Colon (tissue), 2 donors: ENCODE data around the gene GALNT18.

Experiments
- FAIRE-seq: peaks from 2 replicates; lab custom pipeline; 2012; peaks lifted over from hg19 to GRCh38; lab: Jason Lieb, UNC
- donor health status: control.
- donor health status: control.

GALNT18 gene

GRCh38 chr11:11531131-11531908 lies 90.5 kb downstream of the GALNT18 start:
- FAIRE-seq: no peak

DNA sequence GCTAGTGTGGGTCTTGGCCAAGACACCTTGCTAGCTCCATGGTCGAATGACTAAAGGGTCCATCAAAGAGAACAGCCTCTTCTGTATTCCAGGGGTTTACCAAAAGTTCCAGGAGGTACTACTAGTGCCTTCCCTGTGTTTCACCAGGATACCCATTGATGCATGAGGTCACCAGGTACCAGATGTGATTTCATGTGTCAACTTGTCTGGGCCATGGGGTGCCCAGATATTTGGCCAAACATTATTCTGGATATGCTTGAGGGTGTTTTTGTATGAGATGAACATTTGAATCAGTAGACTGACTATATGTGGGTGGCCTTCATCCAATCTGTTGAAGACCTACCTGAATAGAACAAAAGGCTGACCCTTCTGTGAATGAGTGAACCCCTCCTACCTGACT lies 92.8 kb downstream of the GALNT18 start:
- no peak for FAIRE-seq

- FAIRE-seq: no peak
Measured at GRCh38 chr11:11525283-11525682, 96.5 kb downstream of the GALNT18 start.

GRCh38 chr11:11524436-11525061 lies 97.3 kb downstream of the GALNT18 start:
- FAIRE-seq: no peak

DNA sequence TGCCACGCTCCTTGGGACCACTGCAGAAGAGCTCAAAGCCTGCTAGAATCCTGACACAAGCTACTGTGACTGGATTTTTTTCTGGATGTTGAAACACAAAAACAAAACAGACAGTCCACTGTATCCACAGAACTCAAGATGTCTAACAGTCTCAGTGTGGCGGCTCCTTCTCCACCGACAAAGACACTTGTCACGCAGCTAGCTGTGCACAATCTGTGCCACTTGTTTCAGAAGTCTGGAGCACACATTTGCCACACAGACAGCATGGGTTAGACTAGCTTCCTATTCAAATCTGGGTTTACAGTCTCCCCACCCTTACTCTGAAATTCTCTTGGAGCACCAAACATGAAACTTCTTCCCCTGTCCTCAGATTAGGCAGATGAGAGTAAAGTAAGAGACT lies 99.2 kb downstream of the GALNT18 start:
- no peak for FAIRE-seq

DNA sequence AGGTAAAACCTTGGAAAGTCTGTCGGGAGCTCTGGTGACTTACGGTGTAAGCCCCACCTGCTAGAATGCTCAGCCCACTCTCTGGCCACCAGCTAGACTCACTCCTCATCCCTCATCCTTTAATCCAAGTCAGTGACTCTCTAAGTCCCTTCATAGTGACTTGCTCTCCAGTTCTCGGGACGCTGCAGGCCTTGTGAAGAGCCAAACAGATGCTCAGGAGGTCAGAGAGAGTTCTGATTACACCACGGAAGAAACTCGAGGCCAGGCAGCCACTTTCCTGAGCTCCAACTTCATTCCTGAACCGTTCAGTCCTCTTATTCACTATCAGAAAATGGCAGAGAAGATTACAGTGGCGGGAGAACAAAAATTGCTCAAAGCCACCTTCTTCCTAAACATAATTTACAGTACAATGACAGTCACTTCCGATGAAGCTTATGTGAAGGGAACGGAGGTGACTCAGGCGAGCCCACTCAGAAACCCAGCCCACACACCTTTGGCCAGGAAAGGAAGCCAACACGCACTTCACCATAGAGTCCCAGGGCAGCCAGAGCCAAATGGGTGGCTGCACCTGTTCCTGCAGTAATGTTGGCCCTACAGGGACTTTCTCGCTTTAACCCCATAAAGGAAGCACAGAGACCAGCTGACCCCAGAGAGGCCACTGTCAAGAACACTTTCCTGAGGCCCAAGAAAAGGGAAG lies 100.4 kb downstream of the GALNT18 start:
- FAIRE-seq: no peak

DNA sequence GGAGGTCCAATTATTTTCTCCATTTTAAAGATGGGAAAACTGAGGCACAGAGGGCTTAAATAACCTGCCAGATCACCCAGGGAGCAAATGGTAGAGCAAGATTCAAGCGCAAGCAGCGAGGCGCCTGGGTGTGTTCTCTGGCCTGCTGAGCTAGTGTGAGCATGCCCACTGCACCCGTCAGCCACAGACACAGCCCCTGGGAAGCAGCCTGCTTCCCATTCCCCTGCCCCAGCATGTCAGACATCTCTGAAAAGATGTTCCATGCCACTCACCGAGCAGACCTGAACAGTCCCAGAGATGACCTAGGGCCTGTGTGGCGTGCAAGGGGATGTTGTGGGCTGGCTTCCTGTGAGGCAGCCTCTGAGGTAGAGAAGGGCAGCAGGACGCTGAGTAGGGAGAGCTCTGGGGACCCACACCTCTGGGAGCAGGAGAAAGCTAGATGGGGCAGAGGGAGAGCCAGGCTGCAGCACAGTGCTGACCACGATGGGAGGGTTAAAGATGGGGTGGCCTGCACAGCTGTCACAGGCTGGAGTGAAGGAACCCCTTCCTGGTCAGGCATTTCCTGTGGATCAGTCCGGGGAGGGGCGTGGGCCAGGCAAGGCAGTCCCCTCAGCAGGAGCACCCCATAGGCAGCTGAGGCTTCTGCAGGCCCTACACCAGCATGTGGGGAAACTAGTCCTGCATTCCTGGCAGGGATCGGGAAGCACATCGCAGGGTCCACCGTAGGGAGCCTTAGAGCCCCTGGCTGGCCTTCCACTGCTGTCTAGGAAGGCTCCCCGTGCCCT lies 101.4 kb downstream of the GALNT18 start:
- no peak for FAIRE-seq

DNA sequence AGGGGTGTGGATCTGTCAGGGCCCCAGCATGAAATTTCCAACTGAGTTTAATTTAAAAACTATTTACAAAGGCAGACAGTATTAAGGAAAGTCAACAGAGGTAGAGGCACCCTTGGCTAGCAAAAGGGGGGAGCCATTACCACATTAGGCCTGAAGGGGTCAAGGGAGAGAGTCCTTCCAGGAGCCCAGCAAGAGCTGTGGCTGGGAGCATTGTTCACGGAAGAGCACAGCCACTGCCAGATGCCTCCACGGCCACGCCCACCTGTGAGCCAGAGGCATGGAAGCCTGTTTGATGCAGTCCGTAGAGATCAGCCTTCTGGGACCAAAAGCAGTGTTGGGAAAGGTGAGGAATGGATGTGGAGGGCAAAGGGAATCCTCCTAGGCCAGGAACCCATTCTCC lies 102.6 kb downstream of the GALNT18 start:
- no peak for FAIRE-seq

DNA sequence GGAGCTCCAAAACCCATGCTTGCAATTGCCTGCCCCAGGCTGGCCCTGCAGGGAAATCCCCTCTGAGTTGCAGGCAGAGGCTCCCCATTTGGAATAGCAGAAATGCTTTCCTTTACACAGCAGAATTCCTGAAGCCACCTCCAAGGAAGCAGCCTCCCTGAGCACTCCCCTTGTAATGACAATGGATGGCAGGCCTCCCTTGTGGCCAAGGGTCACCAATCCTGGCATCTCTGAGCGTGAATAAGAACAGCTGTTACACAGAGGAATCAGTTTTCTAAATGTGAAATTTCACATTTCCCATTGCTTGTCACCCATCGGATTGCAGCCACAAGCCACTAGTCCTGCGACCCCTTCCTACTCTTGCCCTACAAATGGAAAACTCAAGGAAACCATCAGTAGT lies 107.6 kb downstream of the GALNT18 start:
- FAIRE-seq: no peak

- FAIRE-seq: no peak
Measured at GRCh38 chr11:11513422-11513821, 108.4 kb downstream of the GALNT18 start.

- no peak for FAIRE-seq
Measured at GRCh38 chr11:11512929-11513328, 108.9 kb downstream of the GALNT18 start.

GRCh38 chr11:11512502-11512901 lies 109.3 kb downstream of the GALNT18 start:
- FAIRE-seq: no peak

- FAIRE-seq: no peak
Measured at GRCh38 chr11:11512090-11512489, 109.7 kb downstream of the GALNT18 start.

GRCh38 chr11:11510939-11511338 lies 110.9 kb downstream of the GALNT18 start:
- FAIRE-seq: no peak

DNA sequence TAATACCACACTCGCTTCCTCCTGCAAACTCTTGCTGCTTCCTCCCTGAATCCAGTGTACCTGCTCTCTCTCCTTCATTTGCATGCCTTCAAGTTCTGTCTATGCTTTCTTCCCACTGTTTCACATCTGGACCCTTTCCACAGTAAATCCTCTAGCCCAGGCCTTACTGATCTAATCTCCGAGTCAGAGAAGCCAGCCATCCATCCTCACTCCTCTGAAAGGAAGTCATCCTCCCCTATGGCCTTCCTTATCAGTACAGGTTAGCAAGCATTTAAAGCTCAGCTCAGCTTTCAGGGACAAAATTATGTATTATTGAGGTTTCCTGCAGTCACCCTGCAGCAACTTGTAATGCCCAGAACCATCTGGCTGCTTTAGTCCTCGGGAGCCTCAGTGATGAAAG lies 116.1 kb downstream of the GALNT18 start:
- FAIRE-seq: no peak

- FAIRE-seq: no peak
Measured at GRCh38 chr11:11505190-11505589, 116.6 kb downstream of the GALNT18 start.

DNA sequence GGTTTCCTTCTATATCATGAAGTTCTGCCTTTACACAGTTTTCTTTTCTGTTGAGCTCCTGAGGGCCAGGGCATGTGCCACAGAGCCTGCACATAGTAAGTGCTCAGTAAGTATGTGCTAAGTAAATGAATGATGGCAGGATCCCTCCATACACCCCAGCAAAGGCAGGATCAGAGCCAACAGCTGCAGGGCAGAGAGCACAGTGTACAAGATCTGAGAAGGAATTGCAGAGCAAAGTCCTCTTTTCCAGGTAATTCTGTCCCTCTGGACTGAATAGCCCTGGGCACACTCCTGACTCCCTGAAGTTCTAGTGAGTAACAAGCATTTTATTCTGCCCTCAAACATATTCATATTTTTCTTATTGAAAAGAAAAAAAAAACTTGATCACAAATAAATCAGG lies 117.7 kb downstream of the GALNT18 start:
- FAIRE-seq: no peak

DNA sequence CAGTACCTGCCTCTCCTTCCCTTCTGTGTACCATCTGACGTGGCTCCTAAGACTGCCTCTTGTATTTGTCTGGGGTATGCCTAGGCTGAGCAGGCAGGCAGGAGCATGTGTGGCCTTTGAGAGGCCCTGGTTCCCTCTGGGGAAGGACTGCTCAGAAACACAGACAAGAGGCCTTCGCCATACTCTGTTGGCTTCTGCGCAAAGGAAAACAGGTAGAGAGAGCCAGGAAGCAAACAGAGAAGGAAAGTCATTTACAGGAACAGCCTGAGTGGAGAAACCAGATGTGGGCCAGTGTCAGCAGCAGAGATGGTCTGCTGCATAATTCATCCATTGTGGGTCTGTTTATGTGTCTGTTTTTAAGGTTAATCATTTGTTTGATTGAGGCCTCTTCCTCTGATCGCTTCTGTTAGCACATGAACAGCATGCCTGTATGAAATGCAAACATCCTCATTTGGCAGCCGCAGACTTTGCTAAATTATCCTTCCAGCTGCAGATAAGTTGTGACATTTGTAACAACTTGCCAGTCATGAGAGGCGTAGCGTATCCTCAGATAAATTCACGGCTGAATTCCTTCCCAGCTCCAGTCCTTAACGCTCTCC lies 119.4 kb downstream of the GALNT18 start:
- FAIRE-seq: no peak

- FAIRE-seq: no peak
Measured at GRCh38 chr11:11501546-11502262, 120.1 kb downstream of the GALNT18 start.

GRCh38 chr11:11500744-11501487 lies 120.9 kb downstream of the GALNT18 start:
- no peak for FAIRE-seq

DNA sequence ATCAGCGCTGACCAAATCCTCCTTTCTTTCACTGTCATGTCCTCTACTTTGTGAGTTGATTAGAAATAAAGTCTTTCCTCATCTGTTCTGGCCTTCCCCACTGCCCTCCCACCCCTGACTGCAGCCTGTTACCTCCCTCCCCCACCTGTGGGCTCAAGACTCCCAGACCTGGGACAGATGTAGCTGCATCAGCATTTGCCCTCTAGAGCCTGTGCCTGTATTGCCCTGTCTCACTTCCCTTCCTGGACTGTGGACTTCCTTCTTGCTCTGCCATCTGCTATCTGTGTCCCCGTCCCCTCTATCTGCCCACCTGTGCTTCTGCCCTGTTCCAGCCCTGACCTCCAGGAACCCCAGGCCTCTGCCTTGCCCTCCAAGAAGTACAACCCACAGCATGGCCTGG lies 122.5 kb downstream of the GALNT18 start:
- FAIRE-seq: no peak
